IPS-20b (cell line): ENCODE results near the gene PCDHA1.
"Not testable (repeated sequence)": the region's sequence is repeated elsewhere in the genome, so short reads cannot be mapped to it uniquely, and the experiment has no call there.

Experiments used
- H3K27ac ChIP-seq: one replicate; pipeline ENCODE4 v1.5.1; 2013; ENCODE audit warnings: low read length
- H3K27me3 ChIP-seq: 2 replicates; pipeline ENCODE4 v1.6.1; 2013; ENCODE audit warnings: mild to moderate bottlenecking, low read length, inconsistent platforms; ENCODE audit not compliant: insufficient read depth
- H3K36me3 ChIP-seq: 2 replicates; pipeline ENCODE4 v1.6.1; 2013; ENCODE audit warnings: low read depth, mild to moderate bottlenecking, inconsistent platforms, low read length, moderate library complexity; ENCODE audit not compliant: insufficient read depth
- H3K4me1 ChIP-seq: 2 replicates; pipeline ENCODE4 v1.6.1; 2013; ENCODE audit warnings: mild to moderate bottlenecking, control low read depth, inconsistent platforms, low read length, moderate library complexity; ENCODE audit not compliant: insufficient read depth
- H3K4me3 ChIP-seq: 2 replicates; pipeline ENCODE4 v1.5.1; 2013; ENCODE audit warnings: mild to moderate bottlenecking, low read length, inconsistent platforms
- H3K9ac ChIP-seq: 2 replicates; pipeline ENCODE4 v1.6.1; 2013; ENCODE audit warnings: low read depth, mild to moderate bottlenecking, inconsistent platforms, low read length, moderate library complexity
- H3K9me3 ChIP-seq: 2 replicates; pipeline ENCODE4 v1.6.1; 2013; ENCODE audit warnings: mild to moderate bottlenecking, low read depth, low read length, inconsistent platforms; ENCODE audit not compliant: insufficient read depth

The PCDHA1 gene

DNA sequence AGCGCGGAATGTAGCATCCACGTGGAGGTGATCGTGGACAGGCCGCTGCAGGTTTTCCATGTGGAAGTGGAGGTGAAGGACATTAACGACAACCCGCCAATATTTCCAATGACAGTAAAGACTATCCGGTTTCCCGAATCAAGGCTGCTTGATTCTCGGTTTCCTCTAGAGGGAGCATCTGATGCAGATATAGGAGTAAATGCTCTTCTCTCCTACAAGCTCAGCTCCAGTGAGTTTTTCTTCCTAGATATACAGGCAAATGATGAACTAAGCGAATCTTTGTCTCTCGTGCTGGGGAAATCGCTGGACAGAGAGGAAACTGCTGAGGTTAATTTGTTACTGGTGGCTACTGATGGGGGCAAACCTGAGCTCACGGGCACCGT is 9.3 kb downstream of the PCDHA1 start:
- H3K9me3 ChIP-seq = peaks cover 70% of the 10 kb centered on the region
- no peak overlapping the region for H3K27ac ChIP-seq
- H3K9ac ChIP-seq = no peak overlapping the region
- H3K4me1 ChIP-seq = no peaks in the 10 kb centered on the region
- H3K27me3 ChIP-seq = no peaks in the 10 kb centered on the region
- peak overlapping the region; percentile 24; the same call in 1 of the 2 replicates for H3K4me3 ChIP-seq
- H3K36me3 ChIP-seq = no peaks in the 10 kb centered on the region

DNA sequence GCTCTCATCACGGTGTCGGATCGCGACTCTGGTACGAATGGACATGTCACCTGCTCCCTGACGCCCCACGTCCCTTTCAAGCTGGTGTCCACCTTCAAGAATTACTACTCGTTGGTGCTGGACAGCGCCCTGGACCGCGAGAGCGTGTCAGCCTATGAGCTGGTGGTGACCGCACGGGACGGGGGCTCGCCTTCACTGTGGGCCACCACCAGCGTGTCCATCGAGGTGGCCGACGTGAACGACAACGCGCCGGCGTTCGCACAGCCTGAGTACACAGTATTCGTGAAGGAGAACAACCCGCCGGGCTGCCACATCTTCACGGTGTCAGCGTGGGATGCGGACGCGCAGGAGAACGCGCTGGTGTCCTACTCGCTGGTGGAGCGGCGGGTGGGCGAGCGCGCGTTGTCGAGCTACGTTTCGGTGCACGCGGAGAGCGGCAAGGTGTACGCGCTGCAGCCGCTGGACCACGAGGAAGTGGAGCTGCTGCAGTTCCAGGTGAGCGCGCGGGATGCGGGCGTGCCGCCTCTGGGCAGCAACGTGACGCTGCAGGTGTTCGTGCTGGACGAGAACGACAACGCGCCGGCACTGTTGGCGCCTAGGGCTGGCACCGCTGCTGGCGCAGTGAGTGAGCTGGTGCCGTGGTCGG is 10.3 kb downstream of the PCDHA1 start:
- H3K36me3 ChIP-seq, H3K4me1 ChIP-seq, H3K9ac ChIP-seq: not testable (repeated sequence)

DNA sequence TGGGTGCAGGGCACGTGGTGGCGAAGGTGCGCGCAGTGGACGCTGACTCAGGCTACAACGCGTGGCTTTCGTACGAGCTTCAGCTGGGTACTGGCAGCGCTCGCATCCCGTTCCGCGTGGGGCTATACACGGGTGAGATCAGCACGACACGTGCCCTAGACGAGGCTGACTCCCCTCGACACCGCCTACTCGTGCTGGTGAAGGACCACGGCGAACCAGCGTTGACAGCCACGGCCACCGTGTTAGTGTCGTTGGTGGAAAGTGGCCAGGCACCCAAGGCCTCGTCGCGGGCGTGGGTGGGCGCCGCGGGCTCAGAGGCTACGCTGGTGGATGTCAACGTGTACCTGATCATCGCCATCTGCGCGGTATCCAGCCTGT is 10.8 kb downstream of the PCDHA1 start:
- H3K4me1 ChIP-seq = no peaks in the 10 kb centered on the region
- H3K9me3 ChIP-seq = peaks cover 71% of the 10 kb centered on the region
- H3K36me3 ChIP-seq = no peaks in the 10 kb centered on the region
- no peak overlapping the region for H3K27ac ChIP-seq
- no peak overlapping the region for H3K9ac ChIP-seq
- no peak overlapping the region for H3K4me3 ChIP-seq
- no peaks in the 10 kb centered on the region for H3K27me3 ChIP-seq

More for the DNA sequence above, 10.3 kb downstream of the PCDHA1 start:
- not testable (repeated sequence) for H3K27ac ChIP-seq, H3K4me3 ChIP-seq, H3K27me3 ChIP-seq
- peaks cover 70% of the 10 kb centered on the region for H3K9me3 ChIP-seq

DNA sequence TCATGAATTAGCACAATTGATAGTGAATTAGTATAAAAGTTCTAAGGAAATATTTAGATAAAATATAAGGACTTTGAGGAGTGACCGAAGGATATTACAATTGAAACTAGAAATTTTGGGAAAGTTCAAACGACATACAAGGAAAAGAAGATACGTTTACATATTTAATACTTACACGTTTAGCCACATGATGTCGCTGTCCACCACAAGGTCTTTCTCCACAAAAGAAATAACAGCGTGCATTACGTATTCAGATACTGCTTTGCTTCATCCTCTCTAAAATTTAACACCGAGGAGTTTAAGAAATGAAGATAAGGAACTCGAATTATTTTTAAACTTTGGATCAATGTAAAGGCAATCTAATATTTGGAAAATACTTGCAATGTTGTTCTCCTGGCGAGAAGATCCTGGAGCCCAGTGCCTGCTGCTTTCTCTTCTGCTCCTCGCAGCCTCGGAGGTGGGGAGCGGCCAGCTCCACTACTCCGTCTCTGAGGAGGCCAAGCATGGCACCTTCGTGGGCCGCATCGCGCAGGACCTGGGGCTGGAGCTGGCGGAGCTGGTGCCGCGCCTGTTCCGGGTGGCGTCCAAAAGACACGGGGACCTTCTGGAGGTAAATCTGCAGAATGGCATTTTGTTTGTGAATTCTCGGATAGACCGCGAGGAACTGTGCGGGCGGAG is 15.0 kb downstream of the PCDHA1 start, which contains the start of gene PCDHA3:
TSS of gene PCDHA3 (plus strand) at position 242 of the 678 bp plus-strand sequence.
- no peaks in the 10 kb centered on the region for H3K27me3 ChIP-seq
- H3K9ac ChIP-seq = no peak within 1 kb of the TSS
- no peaks in the 10 kb centered on the region for H3K36me3 ChIP-seq
- H3K27ac ChIP-seq = no peak within 1 kb of the TSS
- no peaks in the 10 kb centered on the region for H3K4me1 ChIP-seq
- no peak within 1 kb of the TSS for H3K4me3 ChIP-seq
- H3K9me3 ChIP-seq = peaks cover 69% of the 10 kb centered on the region; the same call in 1 of the 2 replicates

DNA sequence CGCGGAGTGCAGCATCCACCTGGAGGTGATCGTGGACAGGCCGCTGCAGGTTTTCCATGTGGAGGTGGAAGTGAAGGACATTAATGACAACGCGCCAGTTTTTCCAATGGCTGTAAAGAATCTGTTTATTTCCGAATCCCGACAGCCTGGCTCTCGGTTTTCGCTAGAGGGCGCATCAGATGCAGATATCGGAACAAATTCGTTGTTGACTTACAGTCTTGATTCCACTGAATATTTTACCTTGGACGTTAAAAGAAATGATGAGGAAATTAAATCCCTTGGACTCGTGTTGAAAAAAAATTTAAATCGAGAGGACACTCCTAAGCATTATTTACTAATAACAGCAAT is 15.5 kb downstream of the PCDHA1 start:
- no peaks in the 10 kb centered on the region for H3K36me3 ChIP-seq
- no peak overlapping the region for H3K9ac ChIP-seq
- no peaks in the 10 kb centered on the region for H3K4me1 ChIP-seq
- H3K9me3 ChIP-seq = peaks cover 69% of the 10 kb centered on the region; the same call in 1 of the 2 replicates
- H3K27ac ChIP-seq = no peak overlapping the region
- no peaks in the 10 kb centered on the region for H3K27me3 ChIP-seq
- H3K4me3 ChIP-seq = no peak overlapping the region

DNA sequence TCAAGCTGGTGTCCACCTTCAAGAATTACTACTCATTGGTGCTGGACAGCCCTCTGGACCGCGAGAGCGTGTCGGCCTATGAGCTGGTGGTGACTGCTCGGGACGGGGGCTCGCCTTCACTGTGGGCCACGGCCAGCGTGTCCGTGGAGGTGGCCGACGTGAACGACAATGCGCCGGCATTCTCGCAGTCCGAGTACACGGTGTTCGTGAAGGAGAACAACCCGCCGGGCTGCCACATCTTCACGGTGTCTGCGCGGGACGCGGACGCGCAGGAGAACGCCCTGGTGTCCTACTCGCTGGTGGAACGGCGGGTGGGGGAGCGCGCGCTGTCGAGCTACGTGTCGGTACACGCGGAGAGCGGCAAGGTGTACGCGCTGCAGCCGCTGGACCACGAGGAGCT is 16.4 kb downstream of the PCDHA1 start:
- not testable (repeated sequence) for H3K27ac ChIP-seq, H3K36me3 ChIP-seq, H3K4me1 ChIP-seq, H3K27me3 ChIP-seq, H3K4me3 ChIP-seq, H3K9ac ChIP-seq
- H3K9me3 ChIP-seq = peaks cover 67% of the 10 kb centered on the region; the same call in 1 of the 2 replicates

DNA sequence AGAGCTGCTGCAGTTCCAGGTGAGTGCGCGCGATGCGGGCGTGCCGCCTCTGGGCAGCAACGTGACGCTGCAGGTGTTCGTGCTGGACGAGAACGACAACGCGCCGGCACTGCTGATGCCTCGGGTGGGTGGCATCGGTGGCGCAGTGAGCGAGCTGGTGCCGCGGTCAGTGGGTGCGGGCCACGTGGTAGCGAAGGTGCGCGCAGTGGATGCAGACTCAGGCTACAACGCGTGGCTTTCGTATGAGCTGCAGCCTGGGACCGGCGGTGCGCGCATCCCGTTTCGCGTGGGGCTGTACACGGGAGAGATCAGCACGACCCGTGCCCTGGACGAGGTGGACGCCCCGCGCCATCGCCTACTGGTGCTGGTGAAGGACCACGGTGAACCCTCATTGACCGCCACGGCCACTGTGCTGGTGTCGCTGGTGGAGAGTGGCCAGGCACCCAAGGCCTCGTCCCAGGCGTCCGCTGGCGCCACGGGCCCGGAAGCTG is 16.9 kb downstream of the PCDHA1 start:
- H3K36me3 ChIP-seq = no peaks in the 10 kb centered on the region
- peaks cover 63% of the 10 kb centered on the region; the same call in 1 of the 2 replicates for H3K9me3 ChIP-seq
- no peak overlapping the region for H3K27ac ChIP-seq
- no peak overlapping the region for H3K4me3 ChIP-seq
- H3K9ac ChIP-seq = no peak overlapping the region
- no peaks in the 10 kb centered on the region for H3K27me3 ChIP-seq
- H3K4me1 ChIP-seq = no peaks in the 10 kb centered on the region

DNA sequence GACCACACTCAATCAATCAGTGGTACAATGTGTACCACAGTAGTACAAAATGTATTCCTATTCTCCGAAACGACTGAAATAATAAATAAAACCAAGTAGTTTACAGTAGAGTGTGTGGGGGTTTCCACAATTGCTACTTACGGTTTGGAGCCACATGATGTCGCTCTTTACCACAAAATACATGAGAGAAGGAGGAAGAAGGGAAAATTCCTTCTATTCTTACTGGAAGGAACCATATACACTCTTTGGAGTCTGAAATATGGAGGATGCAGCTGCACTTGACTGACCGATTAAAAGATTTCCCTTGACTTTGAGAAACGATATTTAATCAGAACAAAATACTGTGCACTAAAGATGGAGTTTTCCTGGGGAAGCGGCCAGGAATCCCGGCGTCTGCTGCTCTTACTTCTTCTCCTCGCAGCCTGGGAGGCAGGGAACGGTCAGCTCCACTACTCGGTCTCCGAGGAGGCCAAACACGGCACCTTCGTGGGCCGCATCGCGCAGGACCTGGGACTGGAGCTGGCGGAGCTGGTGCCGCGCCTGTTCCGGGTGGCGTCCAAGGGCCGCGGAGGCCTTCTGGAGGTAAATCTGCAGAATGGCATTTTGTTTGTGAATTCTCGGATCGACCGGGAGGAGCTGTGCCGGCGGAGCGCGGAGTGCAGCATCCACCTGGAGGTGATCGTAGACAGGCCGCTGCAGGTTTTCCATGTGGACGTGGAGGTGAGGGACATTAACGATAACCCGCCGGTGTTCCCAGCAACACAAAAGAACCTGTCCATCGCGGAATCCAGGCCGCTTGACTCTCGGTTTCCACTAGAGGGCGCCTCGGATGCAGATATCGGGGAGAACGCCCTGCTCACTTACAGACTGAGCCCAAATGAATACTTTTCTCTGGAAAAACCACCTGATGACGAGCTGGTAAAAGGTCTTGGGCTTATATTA is 21.2 kb downstream of the PCDHA1 start, which contains the start of gene PCDHA4:
TSS of gene PCDHA4 (plus strand) at position 235 of the 942 bp plus-strand sequence.
- H3K9ac ChIP-seq = no peak within 1 kb of the TSS
- no peaks in the 10 kb centered on the region for H3K4me1 ChIP-seq
- peaks cover 32% of the 10 kb centered on the region; the same call in 1 of the 2 replicates for H3K9me3 ChIP-seq
- H3K27ac ChIP-seq = no peak within 1 kb of the TSS
- H3K27me3 ChIP-seq = no peaks in the 10 kb centered on the region
- no peaks in the 10 kb centered on the region for H3K36me3 ChIP-seq
- H3K4me3 ChIP-seq = peak within 1 kb of the TSS; percentile 38

DNA sequence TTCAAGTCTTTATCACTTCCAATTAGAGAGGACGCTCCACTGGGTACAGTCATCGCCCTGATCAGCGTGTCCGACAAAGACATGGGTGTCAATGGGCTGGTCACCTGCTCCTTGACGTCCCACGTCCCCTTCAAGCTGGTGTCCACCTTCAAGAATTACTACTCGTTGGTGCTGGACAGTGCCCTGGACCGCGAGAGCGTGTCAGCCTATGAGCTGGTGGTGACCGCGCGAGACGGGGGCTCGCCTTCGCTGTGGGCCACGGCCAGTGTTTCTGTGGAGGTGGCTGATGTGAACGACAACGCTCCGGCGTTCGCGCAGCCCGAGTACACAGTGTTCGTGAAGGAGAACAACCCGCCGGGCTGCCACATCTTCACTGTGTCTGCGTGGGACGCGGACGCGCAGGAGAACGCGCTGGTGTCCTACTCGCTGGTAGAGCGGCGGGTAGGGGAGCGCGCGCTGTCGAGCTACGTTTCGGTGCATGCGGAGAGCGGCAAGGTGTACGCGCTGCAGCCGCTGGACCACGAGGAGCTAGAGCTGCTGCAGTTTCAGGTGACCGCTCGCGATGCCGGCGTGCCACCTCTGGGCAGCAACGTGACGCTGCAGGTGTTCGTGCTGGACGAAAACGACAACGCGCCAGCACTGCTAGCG is 22.4 kb downstream of the PCDHA1 start:
- H3K9me3 ChIP-seq = peaks cover 29% of the 10 kb centered on the region; the same call in 1 of the 2 replicates
- not testable (repeated sequence) for H3K36me3 ChIP-seq, H3K4me1 ChIP-seq, H3K9ac ChIP-seq, H3K27ac ChIP-seq, H3K27me3 ChIP-seq, H3K4me3 ChIP-seq

DNA sequence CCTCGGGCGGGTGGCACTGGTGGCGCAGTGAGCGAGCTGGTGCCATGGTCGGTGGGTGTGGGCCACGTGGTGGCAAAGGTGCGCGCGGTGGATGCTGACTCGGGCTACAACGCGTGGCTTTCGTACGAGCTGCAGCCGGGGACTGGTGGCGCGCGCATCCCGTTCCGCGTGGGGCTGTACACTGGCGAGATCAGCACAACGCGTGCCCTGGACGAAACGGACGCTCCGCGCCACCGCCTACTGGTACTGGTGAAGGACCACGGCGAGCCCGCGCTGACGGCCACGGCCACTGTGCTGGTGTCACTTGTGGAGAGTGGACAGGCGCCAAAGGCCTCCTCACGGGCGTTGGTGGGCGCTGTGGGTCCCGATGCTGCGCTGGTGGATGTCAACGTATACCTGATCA is 22.9 kb downstream of the PCDHA1 start:
- no peaks in the 10 kb centered on the region for H3K4me1 ChIP-seq

More for the DNA sequence above, 22.9 kb downstream of the PCDHA1 start:
- Histone ChIP-seq H3K27me3 (no peaks in the 10 kb centered on the region), H3K36me3 (no peaks in the 10 kb centered on the region), H3K4me3 (no peak overlapping the region), H3K27ac (no peak overlapping the region), H3K9me3 (peaks cover 24% of the 10 kb centered on the region; the same call in 1 of the 2 replicates), H3K9ac (no peak overlapping the region)
